ENCODE results near the gene WIPI1.

DNA sequence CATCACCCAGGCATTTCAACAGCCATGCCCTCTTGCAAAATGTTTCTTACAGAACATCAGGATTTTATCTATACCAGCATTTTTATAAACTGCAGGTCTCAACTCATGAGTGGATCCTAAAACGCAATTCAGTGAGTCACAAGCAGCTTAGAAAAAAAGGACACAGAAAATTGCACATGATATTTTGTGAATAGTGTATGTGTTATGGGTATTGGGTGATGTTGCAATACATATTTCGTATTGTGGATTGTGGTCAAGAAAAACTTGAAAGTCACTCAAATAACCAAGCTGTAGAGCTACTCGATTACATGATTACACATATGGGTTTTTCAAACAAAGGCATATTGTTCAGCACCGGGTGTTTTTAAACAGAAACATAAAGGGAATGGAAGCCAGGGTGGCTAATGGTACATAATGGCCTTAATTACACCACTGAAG is 1.4 kb downstream of the WIPI1 start:
- TF ChIP-seq, protein P1, sequence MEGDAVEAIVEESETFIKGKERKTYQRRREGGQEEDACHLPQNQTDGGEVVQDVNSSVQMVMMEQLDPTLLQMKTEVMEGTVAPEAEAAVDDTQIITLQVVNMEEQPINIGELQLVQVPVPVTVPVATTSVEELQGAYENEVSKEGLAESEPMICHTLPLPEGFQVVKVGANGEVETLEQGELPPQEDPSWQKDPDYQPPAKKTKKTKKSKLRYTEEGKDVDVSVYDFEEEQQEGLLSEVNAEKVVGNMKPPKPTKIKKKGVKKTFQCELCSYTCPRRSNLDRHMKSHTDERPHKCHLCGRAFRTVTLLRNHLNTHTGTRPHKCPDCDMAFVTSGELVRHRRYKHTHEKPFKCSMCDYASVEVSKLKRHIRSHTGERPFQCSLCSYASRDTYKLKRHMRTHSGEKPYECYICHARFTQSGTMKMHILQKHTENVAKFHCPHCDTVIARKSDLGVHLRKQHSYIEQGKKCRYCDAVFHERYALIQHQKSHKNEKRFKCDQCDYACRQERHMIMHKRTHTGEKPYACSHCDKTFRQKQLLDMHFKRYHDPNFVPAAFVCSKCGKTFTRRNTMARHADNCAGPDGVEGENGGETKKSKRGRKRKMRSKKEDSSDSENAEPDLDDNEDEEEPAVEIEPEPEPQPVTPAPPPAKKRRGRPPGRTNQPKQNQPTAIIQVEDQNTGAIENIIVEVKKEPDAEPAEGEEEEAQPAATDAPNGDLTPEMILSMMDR (IDR thresholded peaks at IDR 0.05), result no peak
- TF ChIP-seq POLR2A (IDR thresholded peaks at IDR 0.05) (no peak), EP300 (IDR thresholded peaks at IDR 0.05) (no peak)

Data from suprapubic skin (tissue), 3 donors.